ENCODE data around the gene NUPR1. TPM values are rescaled to one million over a fixed set of nuclear protein-coding genes. Genes with fewer than 3 reads are reported as not detected.
A peak's percentile ranks its signal among the peaks of the same experiment; 100 is the strongest.

Gene NUPR1
- total and polyA plus RNA-seq, 2 of the 13 experiments (the other 11 are each of a cell fraction or from before 2014, with no cell fraction given), result 18.0 to 25.6 TPM

DNA sequence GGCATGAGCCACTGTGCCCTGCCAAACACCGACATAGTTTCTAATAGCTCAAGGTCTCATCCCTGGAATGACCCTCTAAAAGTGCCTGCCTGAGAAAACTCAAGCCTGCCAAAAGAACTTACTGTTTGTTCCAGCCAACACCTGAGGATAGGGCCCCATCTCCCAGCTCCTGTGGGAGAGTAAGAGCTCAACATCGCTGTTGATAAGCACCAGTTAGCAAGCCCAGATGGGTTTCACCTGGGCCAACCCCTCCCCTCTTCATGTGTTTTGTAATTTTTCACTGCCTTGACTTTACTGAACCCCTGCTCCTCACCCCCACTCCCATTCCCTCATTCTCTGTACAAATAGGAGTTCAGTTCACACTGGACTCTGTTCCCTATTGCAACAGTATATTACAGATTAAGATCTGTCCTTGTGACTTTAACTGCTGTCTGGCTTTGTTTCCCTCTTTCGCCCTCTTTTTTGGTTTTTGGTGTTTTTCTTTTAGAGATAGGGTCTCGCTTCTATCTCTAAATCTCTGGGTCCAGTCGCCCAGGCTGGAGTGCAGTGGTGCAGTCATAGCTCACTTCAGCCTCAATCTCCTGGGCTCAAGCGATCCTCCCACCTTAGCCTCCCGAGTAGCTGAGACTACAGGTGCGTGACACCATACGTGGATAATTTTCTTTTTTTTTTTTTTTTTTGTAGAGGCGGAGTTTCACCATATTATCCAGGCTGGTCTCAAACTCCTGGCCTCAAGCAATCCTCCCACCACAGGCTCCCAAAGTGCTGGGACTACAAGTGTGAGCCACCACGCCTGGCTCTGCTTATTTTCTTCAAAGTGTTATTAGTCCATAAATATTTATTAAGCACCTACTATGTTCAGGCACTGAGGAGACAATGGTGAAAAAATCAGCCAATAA is 12.3 kb downstream of the NUPR1 start (continued):
- TF ChIP-seq ZMYM3 (CRISPR knock-in tag; IDR thresholded peaks at IDR 0.05), result peak; percentile 96
- TF ChIP-seq, protein P1, sequence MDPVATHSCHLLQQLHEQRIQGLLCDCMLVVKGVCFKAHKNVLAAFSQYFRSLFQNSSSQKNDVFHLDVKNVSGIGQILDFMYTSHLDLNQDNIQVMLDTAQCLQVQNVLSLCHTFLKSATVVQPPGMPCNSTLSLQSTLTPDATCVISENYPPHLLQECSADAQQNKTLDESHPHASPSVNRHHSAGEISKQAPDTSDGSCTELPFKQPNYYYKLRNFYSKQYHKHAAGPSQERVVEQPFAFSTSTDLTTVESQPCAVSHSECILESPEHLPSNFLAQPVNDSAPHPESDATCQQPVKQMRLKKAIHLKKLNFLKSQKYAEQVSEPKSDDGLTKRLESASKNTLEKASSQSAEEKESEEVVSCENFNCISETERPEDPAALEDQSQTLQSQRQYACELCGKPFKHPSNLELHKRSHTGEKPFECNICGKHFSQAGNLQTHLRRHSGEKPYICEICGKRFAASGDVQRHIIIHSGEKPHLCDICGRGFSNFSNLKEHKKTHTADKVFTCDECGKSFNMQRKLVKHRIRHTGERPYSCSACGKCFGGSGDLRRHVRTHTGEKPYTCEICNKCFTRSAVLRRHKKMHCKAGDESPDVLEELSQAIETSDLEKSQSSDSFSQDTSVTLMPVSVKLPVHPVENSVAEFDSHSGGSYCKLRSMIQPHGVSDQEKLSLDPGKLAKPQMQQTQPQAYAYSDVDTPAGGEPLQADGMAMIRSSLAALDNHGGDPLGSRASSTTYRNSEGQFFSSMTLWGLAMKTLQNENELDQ (CRISPR knock-in tag; IDR thresholded peaks at IDR 0.05; ENCODE audit: borderline replicate concordance), result no peak
- TF ChIP-seq, protein P2, sequence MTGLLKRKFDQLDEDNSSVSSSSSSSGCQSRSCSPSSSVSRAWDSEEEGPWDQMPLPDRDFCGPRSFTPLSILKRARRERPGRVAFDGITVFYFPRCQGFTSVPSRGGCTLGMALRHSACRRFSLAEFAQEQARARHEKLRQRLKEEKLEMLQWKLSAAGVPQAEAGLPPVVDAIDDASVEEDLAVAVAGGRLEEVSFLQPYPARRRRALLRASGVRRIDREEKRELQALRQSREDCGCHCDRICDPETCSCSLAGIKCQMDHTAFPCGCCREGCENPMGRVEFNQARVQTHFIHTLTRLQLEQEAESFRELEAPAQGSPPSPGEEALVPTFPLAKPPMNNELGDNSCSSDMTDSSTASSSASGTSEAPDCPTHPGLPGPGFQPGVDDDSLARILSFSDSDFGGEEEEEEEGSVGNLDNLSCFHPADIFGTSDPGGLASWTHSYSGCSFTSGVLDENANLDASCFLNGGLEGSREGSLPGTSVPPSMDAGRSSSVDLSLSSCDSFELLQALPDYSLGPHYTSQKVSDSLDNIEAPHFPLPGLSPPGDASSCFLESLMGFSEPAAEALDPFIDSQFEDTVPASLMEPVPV (CRISPR knock-in tag; IDR thresholded peaks at IDR 0.05), result peak; percentile 82; the same call in 1 of the 2 replicates
- TF ChIP-seq, protein P3, sequence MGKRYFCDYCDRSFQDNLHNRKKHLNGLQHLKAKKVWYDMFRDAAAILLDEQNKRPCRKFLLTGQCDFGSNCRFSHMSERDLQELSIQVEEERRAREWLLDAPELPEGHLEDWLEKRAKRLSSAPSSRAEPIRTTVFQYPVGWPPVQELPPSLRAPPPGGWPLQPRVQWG (CRISPR knock-in tag; IDR thresholded peaks at IDR 0.05; ENCODE audit: borderline replicate concordance, low read depth), result no peak
- no peak for TF ChIP-seq AGO1 (IDR thresholded peaks at IDR 0.05; ENCODE audit: low read depth, low read length, poor library complexity, severe bottlenecking)
- TF ChIP-seq ZNF766 (CRISPR knock-in tag; IDR thresholded peaks at IDR 0.05; ENCODE audit: borderline replicate concordance), result no peak
- no peak for TF ChIP-seq ZNF30 (CRISPR knock-in tag; IDR thresholded peaks at IDR 0.05)
- TF ChIP-seq PAX8 (CRISPR knock-in tag; IDR thresholded peaks at IDR 0.05; ENCODE audit: borderline replicate concordance), result no peak
- TF ChIP-seq, protein P4, sequence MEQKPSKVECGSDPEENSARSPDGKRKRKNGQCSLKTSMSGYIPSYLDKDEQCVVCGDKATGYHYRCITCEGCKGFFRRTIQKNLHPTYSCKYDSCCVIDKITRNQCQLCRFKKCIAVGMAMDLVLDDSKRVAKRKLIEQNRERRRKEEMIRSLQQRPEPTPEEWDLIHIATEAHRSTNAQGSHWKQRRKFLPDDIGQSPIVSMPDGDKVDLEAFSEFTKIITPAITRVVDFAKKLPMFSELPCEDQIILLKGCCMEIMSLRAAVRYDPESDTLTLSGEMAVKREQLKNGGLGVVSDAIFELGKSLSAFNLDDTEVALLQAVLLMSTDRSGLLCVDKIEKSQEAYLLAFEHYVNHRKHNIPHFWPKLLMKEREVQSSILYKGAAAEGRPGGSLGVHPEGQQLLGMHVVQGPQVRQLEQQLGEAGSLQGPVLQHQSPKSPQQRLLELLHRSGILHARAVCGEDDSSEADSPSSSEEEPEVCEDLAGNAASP (CRISPR knock-in tag; IDR thresholded peaks at IDR 0.05; ENCODE audit: borderline replicate concordance), result peak; percentile 96; the same call in 1 of the 2 replicates
- no peak for TF ChIP-seq ZNF180 (CRISPR knock-in tag; IDR thresholded peaks at IDR 0.05; ENCODE audit: borderline replicate concordance, low read depth)
- TF ChIP-seq KAT7 (CRISPR knock-in tag; IDR thresholded peaks at IDR 0.05; ENCODE audit: borderline replicate concordance), result no peak
- TF ChIP-seq, protein P5, sequence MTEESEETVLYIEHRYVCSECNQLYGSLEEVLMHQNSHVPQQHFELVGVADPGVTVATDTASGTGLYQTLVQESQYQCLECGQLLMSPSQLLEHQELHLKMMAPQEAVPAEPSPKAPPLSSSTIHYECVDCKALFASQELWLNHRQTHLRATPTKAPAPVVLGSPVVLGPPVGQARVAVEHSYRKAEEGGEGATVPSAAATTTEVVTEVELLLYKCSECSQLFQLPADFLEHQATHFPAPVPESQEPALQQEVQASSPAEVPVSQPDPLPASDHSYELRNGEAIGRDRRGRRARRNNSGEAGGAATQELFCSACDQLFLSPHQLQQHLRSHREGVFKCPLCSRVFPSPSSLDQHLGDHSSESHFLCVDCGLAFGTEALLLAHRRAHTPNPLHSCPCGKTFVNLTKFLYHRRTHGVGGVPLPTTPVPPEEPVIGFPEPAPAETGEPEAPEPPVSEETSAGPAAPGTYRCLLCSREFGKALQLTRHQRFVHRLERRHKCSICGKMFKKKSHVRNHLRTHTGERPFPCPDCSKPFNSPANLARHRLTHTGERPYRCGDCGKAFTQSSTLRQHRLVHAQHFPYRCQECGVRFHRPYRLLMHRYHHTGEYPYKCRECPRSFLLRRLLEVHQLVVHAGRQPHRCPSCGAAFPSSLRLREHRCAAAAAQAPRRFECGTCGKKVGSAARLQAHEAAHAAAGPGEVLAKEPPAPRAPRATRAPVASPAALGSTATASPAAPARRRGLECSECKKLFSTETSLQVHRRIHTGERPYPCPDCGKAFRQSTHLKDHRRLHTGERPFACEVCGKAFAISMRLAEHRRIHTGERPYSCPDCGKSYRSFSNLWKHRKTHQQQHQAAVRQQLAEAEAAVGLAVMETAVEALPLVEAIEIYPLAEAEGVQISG (CRISPR knock-in tag; IDR thresholded peaks at IDR 0.05), result peak; percentile 79
- peak; percentile 92 to 96 for TF ChIP-seq EP300 (IDR thresholded peaks at IDR 0.05; ENCODE audit: low read depth in 2 of 2, low read length in 2 of 2)
- TF ChIP-seq EP300 (CRISPR knock-in tag; IDR thresholded peaks at IDR 0.05; ENCODE audit: borderline replicate concordance), result peak; percentile 85
- peak; percentile 94; the same call in 1 of the 2 replicates for TF ChIP-seq FOXJ3 (CRISPR knock-in tag; IDR thresholded peaks at IDR 0.05; ENCODE audit: borderline replicate concordance)
- TF ChIP-seq, protein P6, sequence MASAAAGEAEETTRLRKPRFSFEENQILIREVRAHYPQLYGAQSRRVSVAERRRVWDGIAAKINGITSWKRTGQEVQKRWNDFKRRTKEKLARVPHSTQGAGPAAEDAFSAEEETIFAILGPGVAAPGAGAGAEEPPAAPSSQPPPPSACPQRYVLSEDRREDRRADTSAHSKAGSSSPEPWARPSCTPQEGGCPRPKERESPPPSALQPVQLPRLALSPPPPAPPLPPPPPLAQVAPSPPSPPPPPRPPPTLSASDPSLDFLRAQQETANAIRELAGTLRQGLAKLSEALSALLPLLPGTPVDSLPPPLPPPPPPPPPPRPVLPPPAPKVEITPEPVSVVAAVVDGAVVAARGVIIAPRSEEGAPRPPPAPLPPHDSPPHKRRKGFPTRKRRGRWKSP (CRISPR knock-in tag; IDR thresholded peaks at IDR 0.05), result peak; percentile 82
- no peak for TF ChIP-seq SP1 (IDR thresholded peaks at IDR 0.05)
- peak; percentile 52; the same call in 1 of the 2 replicates for TF ChIP-seq SP1 (CRISPR knock-in tag; IDR thresholded peaks at IDR 0.05)
